Islet of Langerhans (tissue), 1 donor: Measurements from ENCODE around the gene IAPP.
"Not testable (repeated sequence)": the region's sequence is repeated elsewhere in the genome, so short reads cannot be mapped to it uniquely, and the experiment has no call there.

Source experiments
- FAIRE-seq: peaks from one replicate; lab custom pipeline; 2011; peaks lifted over from hg19 to GRCh38; lab: Jason Lieb, UNC

The IAPP gene

GRCh38 chr12:21381320-21381719, 8.6 kb downstream of the IAPP start:
- not testable (repeated sequence) for FAIRE-seq

DNA sequence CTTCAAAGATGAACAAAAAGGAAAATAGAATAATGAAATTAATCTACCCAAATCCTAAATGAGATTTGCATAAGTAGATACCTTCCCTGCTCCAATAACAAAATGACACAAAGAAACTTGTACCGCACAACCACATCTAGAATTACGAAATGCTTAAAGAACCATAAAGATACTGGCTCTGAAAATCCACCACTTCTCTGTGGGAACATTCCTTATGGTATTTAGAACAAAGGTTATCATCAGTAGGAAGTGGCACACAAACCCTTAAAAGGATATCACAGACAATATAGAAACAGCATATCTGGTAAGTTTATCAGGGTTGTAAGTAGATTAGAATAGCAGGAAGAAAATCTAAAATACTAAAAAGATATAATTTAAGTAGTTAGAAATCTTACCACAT, 11.6 kb downstream of the IAPP start:
- no peak for FAIRE-seq

- FAIRE-seq = no peak
Measured at GRCh38 chr12:21387174-21387573, 14.5 kb downstream of the IAPP start.

DNA sequence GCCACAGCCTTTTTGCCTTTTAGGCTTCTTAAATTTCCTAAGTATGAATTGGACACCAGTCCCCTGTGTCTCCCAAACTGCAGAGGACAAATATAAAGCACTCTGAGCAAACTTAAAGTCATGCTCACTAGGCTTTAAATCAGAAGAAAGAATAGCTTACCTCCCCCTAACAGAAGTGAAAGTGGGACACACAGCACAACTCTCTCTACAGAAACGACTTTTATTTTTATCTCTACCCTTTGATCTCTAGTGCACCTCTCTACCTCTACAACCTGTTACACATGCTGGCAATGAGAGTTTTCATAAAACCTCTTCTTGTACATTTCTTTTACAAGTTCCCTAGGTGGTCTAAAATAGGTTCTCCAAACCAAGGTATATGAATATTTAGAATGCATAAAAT, 19.7 kb downstream of the IAPP start:
- no peak for FAIRE-seq

- not testable (repeated sequence) for FAIRE-seq
Measured at GRCh38 chr12:21394828-21395626, 22.3 kb downstream of the IAPP start.

DNA sequence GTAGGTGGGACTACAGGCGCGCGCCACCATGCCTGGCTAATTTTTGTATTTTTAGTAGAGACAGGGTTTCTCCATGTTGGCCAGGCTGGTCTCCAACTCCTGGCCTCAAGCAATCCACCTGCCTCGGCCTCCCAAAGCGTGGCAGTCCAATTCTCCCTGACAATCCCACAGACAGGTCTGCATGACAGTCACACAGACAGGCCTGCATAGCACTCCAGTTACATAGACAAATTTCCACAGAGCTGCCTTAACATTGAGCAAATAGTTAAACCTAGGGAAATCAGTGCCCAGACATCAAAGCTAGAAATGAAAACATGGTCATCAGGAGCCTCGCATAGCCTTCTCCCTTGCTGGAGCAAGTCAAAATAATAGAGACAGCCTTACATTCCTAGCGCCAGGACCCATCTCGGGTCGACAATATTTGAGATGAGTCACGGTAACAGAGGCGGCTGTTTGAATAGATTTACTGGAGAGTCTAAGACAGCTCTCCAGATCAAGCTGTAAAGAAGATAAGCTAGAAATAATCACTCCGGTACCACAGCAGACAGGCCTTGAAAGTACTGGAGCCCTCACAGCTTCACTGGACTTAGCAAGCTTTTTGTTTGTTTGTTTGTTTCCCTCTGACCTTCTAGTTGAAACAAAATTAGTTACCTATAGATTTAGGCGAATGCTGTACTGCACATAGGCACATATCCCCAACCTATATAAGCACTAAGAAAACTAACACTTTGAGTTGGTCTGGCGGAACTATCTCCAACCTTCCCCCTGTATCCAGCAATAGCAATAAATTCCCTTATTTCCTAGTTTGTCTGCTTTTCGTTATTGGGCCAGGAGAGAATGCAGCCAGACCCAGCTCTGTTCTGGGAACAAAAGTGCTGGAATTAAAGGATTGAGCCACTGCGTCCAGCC, 40.9 kb downstream of the IAPP start:
- no peak for FAIRE-seq

DNA sequence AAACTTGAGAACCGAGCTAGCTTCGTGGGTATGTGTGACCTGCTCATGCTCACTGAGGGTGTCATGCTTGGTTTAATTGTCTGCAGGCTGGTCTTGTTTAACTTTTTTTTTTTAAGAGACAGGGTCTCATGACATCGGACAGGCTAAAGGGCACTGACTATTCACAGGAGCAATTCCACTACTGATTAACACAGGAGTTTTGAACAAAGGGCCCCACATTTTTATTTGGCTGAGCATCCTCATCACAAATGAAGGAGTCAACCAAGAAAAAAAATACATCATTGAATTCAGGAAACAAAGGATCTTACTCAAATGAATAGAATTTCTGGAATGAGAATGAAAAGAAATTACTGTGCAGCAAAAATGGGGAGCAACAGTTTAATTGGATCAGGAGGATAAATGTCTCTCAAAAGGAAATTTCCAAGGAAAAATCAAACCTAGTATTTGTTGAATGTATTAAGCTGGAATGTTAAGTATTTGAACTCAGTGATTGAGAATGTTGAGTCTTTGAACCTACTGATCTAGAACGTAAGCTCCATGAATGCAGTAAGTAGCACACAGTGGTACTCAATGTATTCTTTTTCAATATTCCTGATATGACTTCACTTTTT, 43.9 kb downstream of the IAPP start:
- FAIRE-seq = no peak

DNA sequence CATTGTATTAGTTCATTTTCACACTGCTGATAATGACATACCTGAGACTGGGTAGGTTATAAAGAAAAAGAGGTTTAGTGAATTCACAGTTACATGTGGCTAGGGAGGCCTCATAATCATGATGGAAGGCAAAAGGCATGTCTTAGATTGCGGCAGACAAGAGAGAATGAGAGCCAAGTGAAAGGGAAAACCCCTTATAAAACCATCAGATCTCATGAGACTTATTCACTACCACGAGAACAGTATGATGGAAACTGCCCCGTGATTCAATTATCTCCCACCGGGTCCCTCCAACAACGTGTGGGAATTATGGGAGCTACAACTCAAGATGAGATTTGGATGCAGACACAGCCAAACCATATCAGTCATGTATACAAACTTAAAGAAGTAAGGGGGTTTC, 45.7 kb downstream of the IAPP start:
- not testable (repeated sequence) for FAIRE-seq

- not testable (repeated sequence) for FAIRE-seq
Measured at GRCh38 chr12:21419009-21419699, 46.5 kb downstream of the IAPP start.

DNA sequence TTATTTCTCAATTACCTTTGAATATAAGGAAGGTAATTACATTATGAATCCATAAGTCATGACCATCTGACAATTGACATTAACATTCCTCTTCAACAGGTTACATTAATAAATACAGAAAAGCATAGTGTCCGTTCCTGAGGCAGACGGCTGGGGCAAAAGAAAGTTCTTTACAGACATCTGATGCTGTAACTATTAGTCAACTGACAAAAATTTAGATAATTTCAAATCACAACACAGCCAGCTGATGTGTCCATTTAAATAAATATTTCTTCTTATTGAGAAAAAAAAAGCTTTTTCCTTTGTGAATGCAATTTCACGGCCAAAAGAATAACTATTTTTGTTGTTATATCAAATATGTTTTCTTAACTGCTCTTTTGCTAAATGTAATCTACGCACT, 55.5 kb downstream of the IAPP start:
- no peak for FAIRE-seq
